H7 (cell line): ENCODE results near the gene CLIC1. TPM values are rescaled to one million over a fixed set of nuclear protein-coding genes. Genes with fewer than 3 reads are reported as not detected.

Experiments used
- total RNA-seq: library from RNA; depleted of rRNA; stranded (reverse); fragments of >200 nt; shearing (Covaris generic); gene quantifications from 2 replicates; pipeline ENCODE4 v1.2.3, GENCODE V29; 2014; rRNA removed

The CLIC1 gene
- total RNA-seq, 1 experiment from 2014 or later: 621 TPM

Other genes starting within 250 kb of the CLIC1 start
- gene MICB, start 238.4 kb downstream of the CLIC1 start, total RNA-seq: 50.3 and 55.4 TPM in 2 replicates
- gene MCCD1, start 207.6 kb downstream of the CLIC1 start, total RNA-seq: not detected in 2 replicates
- gene DDX39B, start 194.5 kb downstream of the CLIC1 start, total RNA-seq: 787 and 872 TPM in 2 replicates
- 3.5 and 7.0 TPM in 2 replicates for gene ATP6V1G2, start 189.9 kb downstream of the CLIC1 start, total RNA-seq
- 33.2 and 34.2 TPM in 2 replicates for gene NFKBIL1, start 188.9 kb downstream of the CLIC1 start, total RNA-seq
- 0.44 TPM in 1 of 2 replicates, not detected in the other for gene LTA, start 164.2 kb downstream of the CLIC1 start, total RNA-seq
- not detected in 2 replicates for gene TNF, start 161.0 kb downstream of the CLIC1 start, total RNA-seq
- 0.35 TPM in 1 of 2 replicates, not detected in the other for gene LTB, start 154.1 kb downstream of the CLIC1 start, total RNA-seq
- not detected in 2 replicates for gene LST1, start 150.3 kb downstream of the CLIC1 start, total RNA-seq
- gene NCR3, start 143.5 kb downstream of the CLIC1 start, total RNA-seq: not detected in 2 replicates
- gene AIF1, start 121.3 kb downstream of the CLIC1 start, total RNA-seq: 0.48 and 1.4 TPM in 2 replicates
- 163 and 176 TPM in 2 replicates for gene PRRC2A, start 115.8 kb downstream of the CLIC1 start, total RNA-seq
- gene BAG6, start 83.9 kb downstream of the CLIC1 start, total RNA-seq: 320 and 331 TPM in 2 replicates
- gene APOM, start 80.6 kb downstream of the CLIC1 start, total RNA-seq: 3.3 and 4.2 TPM in 2 replicates
- 17.3 and 17.6 TPM in 2 replicates for gene C6orf47, start 75.8 kb downstream of the CLIC1 start, total RNA-seq
- gene GPANK1, start 71.5 kb downstream of the CLIC1 start, total RNA-seq: 28.6 and 33.3 TPM in 2 replicates
- 197 and 224 TPM in 2 replicates for gene CSNK2B, start 70.5 kb downstream of the CLIC1 start, total RNA-seq
- 2.9 and 4.2 TPM in 2 replicates for gene LY6G5B, start 66.6 kb downstream of the CLIC1 start, total RNA-seq
- gene LY6G5C, start 55.5 kb downstream of the CLIC1 start, total RNA-seq: 0.70 and 2.0 TPM in 2 replicates
- gene ABHD16A, start 33.2 kb downstream of the CLIC1 start, total RNA-seq: 35.7 and 39.7 TPM in 2 replicates
- gene LY6G6F, start 29.7 kb downstream of the CLIC1 start, total RNA-seq: not detected in 2 replicates
- 2.8 TPM in 1 of 2 replicates, not detected in the other for gene LY6G6D, start 21.2 kb downstream of the CLIC1 start, total RNA-seq
- not detected in 2 replicates for gene LY6G6C, start 14.8 kb downstream of the CLIC1 start, total RNA-seq
- gene MPIG6B, start 13.2 kb downstream of the CLIC1 start, total RNA-seq: not detected in 2 replicates
- 83.6 and 99.2 TPM in 2 replicates for gene DDAH2, start 7.2 kb downstream of the CLIC1 start, total RNA-seq
- gene MSH5, start 3.5 kb upstream of the CLIC1 start, total RNA-seq: 19.5 and 28.4 TPM in 2 replicates
- gene SAPCD1, start 26.1 kb upstream of the CLIC1 start, total RNA-seq: 1.8 and 7.7 TPM in 2 replicates
- 0.44 and 2.1 TPM in 2 replicates for gene VWA7, start 40.8 kb upstream of the CLIC1 start, total RNA-seq
- 114 and 115 TPM in 2 replicates for gene VARS1, start 59.2 kb upstream of the CLIC1 start, total RNA-seq
- 108 and 150 TPM in 2 replicates for gene LSM2, start 70.4 kb upstream of the CLIC1 start, total RNA-seq
- 0.15 and 0.55 TPM in 2 replicates for gene HSPA1L, start 78.8 kb upstream of the CLIC1 start, total RNA-seq
- 45.7 and 58.5 TPM in 2 replicates for gene HSPA1A, start 79.0 kb upstream of the CLIC1 start, total RNA-seq
- 63.3 and 70.4 TPM in 2 replicates for gene HSPA1B, start 91.2 kb upstream of the CLIC1 start, total RNA-seq
- gene NEU1, start 126.3 kb upstream of the CLIC1 start, total RNA-seq: 56.2 and 58.6 TPM in 2 replicates
- 0.42 and 0.48 TPM in 2 replicates for gene SLC44A4, start 142.5 kb upstream of the CLIC1 start, total RNA-seq
- gene EHMT2, start 161.2 kb upstream of the CLIC1 start, total RNA-seq: 134 and 136 TPM in 2 replicates
- gene ZBTB12, start 165.6 kb upstream of the CLIC1 start, total RNA-seq: 7.9 and 8.7 TPM in 2 replicates
- 0.63 and 1.7 TPM in 2 replicates for gene C2, start 191.2 kb upstream of the CLIC1 start, total RNA-seq
- gene CFB, start 209.6 kb upstream of the CLIC1 start, total RNA-seq: not detected in 2 replicates
- gene NELFE, start 222.4 kb upstream of the CLIC1 start, total RNA-seq: 109 and 115 TPM in 2 replicates
- 47.2 and 57.6 TPM in 2 replicates for gene SKIC2, start 222.6 kb upstream of the CLIC1 start, total RNA-seq
- 18.8 and 19.9 TPM in 2 replicates for gene DXO, start 235.6 kb upstream of the CLIC1 start, total RNA-seq
- gene C4A, start 245.5 kb upstream of the CLIC1 start, total RNA-seq: 0.35 and 1.5 TPM in 2 replicates